ENCODE data around the gene SLC9A8. TPM values are rescaled to one million over a fixed set of nuclear protein-coding genes. Genes with fewer than 3 reads are reported as not detected.

The SLC9A8 gene
- total and polyA plus RNA-seq, 2 donors (not counting 3 experiments of a cell fraction or from before 2014, with no cell fraction given), result 5.1 to 14.4 TPM

- intact Hi-C loops (cut with micrococcal nuclease), result no loop called here
- FAIRE-seq, result no peak
- Histone ChIP-seq H3K4me1 (ENCODE audit: control insufficient read depth, extremely low read depth, insufficient read depth, low read length) (peaks cover 24% of the 10 kb centered on the region), H3K79me2 (ENCODE audit: control insufficient read depth, insufficient read depth, low read length) (no peaks in the 10 kb centered on the region), H3K27ac (ENCODE audit: insufficient read depth, low read depth, low read length) (no peak overlapping the region), H3K4me3 (replicated peaks in 1 of 3; ENCODE audit: insufficient read depth in 1 of 3, low read depth in 1 of 3, low read length in 3 of 3) (no peak overlapping the region), H4K20me1 (replicated peaks; ENCODE audit: control insufficient read depth, extremely low read depth, insufficient read depth, low read length) (no peaks in the 10 kb centered on the region), H3K4me2 (ENCODE audit: insufficient read depth, low read length) (no peak overlapping the region), H3K27me3 (ENCODE audit: control insufficient read depth in 2 of 2, insufficient read depth in 2 of 2, low read length in 2 of 2) (no peaks in the 10 kb centered on the region), H2AFZ (ENCODE audit: low read depth, low read length) (peak overlapping the region; percentile 1), H3K36me3 (ENCODE audit: control insufficient read depth in 2 of 2, extremely low read depth in 1 of 2, insufficient read depth in 2 of 2, low read length in 2 of 2) (no peaks in the 10 kb centered on the region), H3K9me3 (replicated peaks; ENCODE audit: control insufficient read depth, insufficient read depth, low read length) (no peaks in the 10 kb centered on the region), H3K9ac (replicated peaks; ENCODE audit: extremely low read depth, insufficient read depth, low read length) (no peak overlapping the region), H3K9me1 (replicated peaks; ENCODE audit: control insufficient read depth, extremely low read depth, insufficient read depth, low read length) (no peaks in the 10 kb centered on the region)
- CTCF ChIA-PET, result interaction anchor here (1.3 kb wide), 1 partner anchor 28 kb away, joined by 3 read pairs; no protein-coding TSS in a partner anchor
- TF ChIP-seq CTCF (IDR thresholded peaks at IDR 0.05; ENCODE audit: extremely low read depth in 1 of 2, insufficient read depth in 1 of 2, low read depth in 1 of 2, low read length in 2 of 2) (no peak), POLR2AphosphoS5 (IDR thresholded peaks at IDR 0.05; ENCODE audit: insufficient read depth, low read depth, low read length) (no peak), JUN (IDR thresholded peaks at IDR 0.05; ENCODE audit: borderline replicate concordance, insufficient read depth, insufficient read length, low read depth) (no peak), FOS (IDR thresholded peaks at IDR 0.05; ENCODE audit: borderline replicate concordance, insufficient read depth, low read length) (no peak), EZH2 (IDR thresholded peaks at IDR 0.05; ENCODE audit: borderline replicate concordance, low read depth, low read length, severe bottlenecking) (no peak), POLR2A (IDR thresholded peaks at IDR 0.05; ENCODE audit: low read depth, low read length) (no peak), MYC (IDR thresholded peaks at IDR 0.05; ENCODE audit: low read depth, low read length) (no peak), GATA2 (IDR thresholded peaks at IDR 0.05; ENCODE audit: insufficient read depth, insufficient read length, low read depth, low read length) (no peak)
- TF ChIP-seq, protein P1, sequence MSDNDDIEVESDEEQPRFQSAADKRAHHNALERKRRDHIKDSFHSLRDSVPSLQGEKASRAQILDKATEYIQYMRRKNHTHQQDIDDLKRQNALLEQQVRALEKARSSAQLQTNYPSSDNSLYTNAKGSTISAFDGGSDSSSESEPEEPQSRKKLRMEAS (IDR thresholded peaks at IDR 0.05; ENCODE audit: insufficient read depth, insufficient read length), result no peak
- POLR2A ChIA-PET, result no interaction called here
- no TSS peak for BruUV-seq (replicated peaks)
- DNase-seq (ENCODE audit: low read depth, low spot score), result no peak
- dilution Hi-C loops (cut with MboI; ENCODE audit: extremely low pct_ligation_motif_present, low sequenced_read_pairs), result no loop called here
Measured at GRCh38 chr20:49791165-49791564, 21.5 kb upstream of the SLC9A8 start.

Data from endothelial cell of umbilical vein (primary cell).